A549 (cell line): ENCODE results near the gene CBFA2T3. TPM values are rescaled to one million over a fixed set of nuclear protein-coding genes. Genes with fewer than 3 reads are reported as not detected.

Experiments
- ATAC-seq, 2 experiments: fragments of 200-7000 bp in 1 of 2; fragments of >200 bp in 1 of 2; cut with Nextera tagmentation in 1 of 2; cut with Tn5 transposase in 1 of 2; 3 replicates each; pipeline versions ENCODE4 v1.8.0 to v1.9.1; 2018 to 2020; ENCODE audit warnings: mild to moderate bottlenecking in 1 of 2, moderate library complexity in 1 of 2
- CTCF ChIA-PET: fragments of 300-600 bp; sonication (Branson Sonifier 250); formaldehyde crosslinking; extraction: SDS; loops from one replicate; lab custom pipeline; 2021; ENCODE audit warnings: antibody characterized with exemption, inconsistent platforms; lab: Yijun Ruan, JAX
- POLR2A ChIA-PET: fragments of 350-600 bp; formaldehyde crosslinking; extraction: SDS; loops from one replicate; lab custom pipeline; 2021; ENCODE audit warnings: antibody characterized with exemption, inconsistent platforms; lab: Yijun Ruan, JAX
- DNase-seq, 2 experiments: peaks; one replicate each; pipeline versions ENCODE4 v3.0.0 to v3.0.0-alpha.2; 2011 to 2016; ENCODE audit warnings: low read depth in 1 of 2, low spot score in 1 of 2
- FAIRE-seq: peaks from 2 replicates; lab custom pipeline; 2011; peaks lifted over from hg19 to GRCh38; lab: Jason Lieb, UNC
- H3K27ac ChIP-seq, 2 experiments: fragments of >200 bp; sonication (Bioruptor Twin); formaldehyde crosslinking; 3 replicates each; pipeline ENCODE4 v1.5.1; 2016 to 2017
- H3K4me1 ChIP-seq: fragments of >200 bp; sonication (Bioruptor Twin); formaldehyde crosslinking; 3 replicates; pipeline ENCODE4 v1.6.1; 2016
- H3K4me2 ChIP-seq: fragments of >200 bp; sonication (Bioruptor Twin); formaldehyde crosslinking; 3 replicates; pipeline ENCODE4 v1.6.1; 2016
- H3K4me3 ChIP-seq: fragments of >200 bp; sonication (Bioruptor Twin); formaldehyde crosslinking; 3 replicates; pipeline ENCODE4 v1.5.1; 2016
- H3K9me3 ChIP-seq: fragments of >200 bp; sonication (Bioruptor Twin); formaldehyde crosslinking; 3 replicates; pipeline ENCODE4 v1.6.1; 2016
- BHLHE40 ChIP-seq: IDR thresholded peaks from 2 replicates; pipeline ENCODE4 v1.6.1; 2012; ENCODE audit warnings: low read depth, low read length, inconsistent platforms
- CBX2 ChIP-seq: fragments of 200-600 bp; sonication (generic); IDR thresholded peaks from 2 replicates; pipeline ENCODE4 v1.6.1; 2016; ENCODE audit warnings: low read depth, mild to moderate bottlenecking, borderline replicate concordance
- CHD2 ChIP-seq: fragments of 150-350 bp; IDR thresholded peaks from 2 replicates; pipeline ENCODE4 v1.6.1; 2014; ENCODE audit warnings: low read length; ENCODE audit not compliant: partially characterized antibody
- E2F6 ChIP-seq: IDR thresholded peaks from 2 replicates; pipeline ENCODE4 v1.6.1; 2012; ENCODE audit warnings: low read depth, borderline replicate concordance
- EHF ChIP-seq: fragments of 250-450 bp; sonication (Bioruptor Pico); IDR thresholded peaks from 2 replicates; pipeline ENCODE4 v1.5.0; 2020; ENCODE audit warnings: mild to moderate bottlenecking
- ESRRA ChIP-seq: fragments of 150-350 bp; IDR thresholded peaks from 2 replicates; pipeline ENCODE4 v1.6.1; 2014; ENCODE audit warnings: mild to moderate bottlenecking, low read length, borderline replicate concordance
- GATA3 ChIP-seq: IDR thresholded peaks from 2 replicates; pipeline ENCODE4 v1.6.1; 2012; ENCODE audit warnings: borderline replicate concordance
- HDAC2 ChIP-seq: fragments of 200-600 bp; sonication (generic); IDR thresholded peaks from 2 replicates; pipeline ENCODE4 v1.6.1; 2016
- HES2 ChIP-seq: fragments of >200 bp; sonication (Bioruptor Twin); formaldehyde crosslinking; IDR thresholded peaks from 2 replicates; pipeline ENCODE4 v1.6.1; 2016
- HOXA7 ChIP-seq: fragments of 250-450 bp; sonication (Bioruptor Pico); IDR thresholded peaks from 2 replicates; pipeline ENCODE4 v1.5.0; 2020; ENCODE audit warnings: mild to moderate bottlenecking, moderate library complexity
- HOXB13 ChIP-seq: fragments of 250-450 bp; sonication (Bioruptor Pico); IDR thresholded peaks from 2 replicates; pipeline ENCODE4 v1.5.0; 2020; ENCODE audit warnings: low read depth, mild to moderate bottlenecking, moderate library complexity
- MAFK ChIP-seq: fragments of 450-650 bp; IDR thresholded peaks from 2 replicates; pipeline ENCODE4 v1.6.1; 2014; ENCODE audit not compliant: partially characterized antibody
- MAX ChIP-seq: IDR thresholded peaks from 2 replicates; pipeline ENCODE4 v1.6.1; 2012
- NFE2L2 ChIP-seq: fragments of 150-350 bp; conservative IDR thresholded peaks from 2 replicates; pipeline ENCODE4 v1.6.1; 2014; ENCODE audit warnings: low read length
- NPAS2 ChIP-seq: fragments of 250-450 bp; sonication (Bioruptor Pico); IDR thresholded peaks from 2 replicates; pipeline ENCODE4 v1.8.0; 2022; ENCODE audit warnings: mild to moderate bottlenecking, moderate library complexity, borderline replicate concordance
- PHF8 ChIP-seq: fragments of 200-600 bp; sonication (generic); IDR thresholded peaks from 2 replicates; pipeline ENCODE4 v1.6.1; 2016; ENCODE audit warnings: low read depth, mild to moderate bottlenecking, antibody characterized with exemption, moderate library complexity, borderline replicate concordance
- POLR2AphosphoS2 ChIP-seq: conservative IDR thresholded peaks from 2 replicates; pipeline ENCODE4 v1.6.1; 2012; ENCODE audit warnings: low read length, improper control_type of control experiment, inconsistent platforms
- RNF2 ChIP-seq: fragments of 200-600 bp; sonication (generic); IDR thresholded peaks from 2 replicates; pipeline ENCODE4 v1.6.1; 2016; ENCODE audit warnings: low read depth, mild to moderate bottlenecking, antibody characterized with exemption, moderate library complexity, borderline replicate concordance
- SREBF2 ChIP-seq: fragments of 450-650 bp; IDR thresholded peaks from 2 replicates; pipeline ENCODE4 v1.6.1; 2014; ENCODE audit warnings: mild to moderate bottlenecking, moderate library complexity
- TP53 ChIP-seq: fragments of 250-450 bp; sonication (Bioruptor Pico); IDR thresholded peaks from 2 replicates; pipeline ENCODE4 v1.5.0; 2021; ENCODE audit warnings: mild to moderate bottlenecking, moderate library complexity
- ZFP36 ChIP-seq: fragments of 450-650 bp; IDR thresholded peaks from 2 replicates; pipeline ENCODE4 v1.6.1; 2014; ENCODE audit warnings: borderline replicate concordance; ENCODE audit not compliant: partially characterized antibody
- WGBS: methylation state at CpG from one replicate; pipeline ENCODE4 v1.1.6; 2017; ENCODE audit errors: missing lambda C conversion rate; 5-methylcytosine and 5-hydroxymethylcytosine counted together
- polyA plus RNA-seq, 4 experiments: library from polyadenylated mRNA; depleted of rRNA in 3 of 4; stranded (reverse); fragments of >200 nt; fragmentation: RNase III in 1 of 4; extraction: RNeasy Plus Mini Kit Qiagen cat#74134 plus additional on column Dnase treatment in 1 of 4; gene quantifications; 2 replicates in 3 of 4; 3 replicates in 1 of 4; pipeline ENCODE4 v1.2.3, GENCODE V29; 2011 to 2017

The CBFA2T3 gene
- polyA plus RNA-seq, 2 of the 4 experiments (the other 2 are of a cell fraction), result 0.08 TPM; not detected in 1

GRCh38 chr16:88871349-88871702 lies 105.7 kb downstream of the CBFA2T3 start:
- Histone ChIP-seq H3K27ac (no peak overlapping the region), H3K4me2 (no peak overlapping the region), H3K4me3 (no peak overlapping the region), H3K4me1 (no peaks in the 10 kb centered on the region), H3K9me3 (no peaks in the 10 kb centered on the region)
- no peak for DNase-seq
- no peak for ATAC-seq
- 47% methylated on average over 8 of the region's 8 CpGs for WGBS
- ChIA-PET POLR2A (no interaction called here), CTCF (interaction anchor here (1.0 kb wide), 1 partner anchor 9 kb away, joined by 3 read pairs; no protein-coding TSS in a partner anchor)
- TF ChIP-seq POLR2AphosphoS2 (no peak), SREBF2 (no peak), TP53 (CRISPR knock-in tag) (no peak), EHF (no peak), HOXB13 (CRISPR knock-in tag) (no peak), RNF2 (no peak), ESRRA (no peak), HDAC2 (no peak), MAFK (no peak)
- TF ChIP-seq, all 56 proteins: peak for 0
- FAIRE-seq, result no peak

- Histone ChIP-seq H3K4me1 (no peaks in the 10 kb centered on the region), H3K27ac (no peak overlapping the region), H3K4me2 (no peak overlapping the region), H3K9me3 (no peaks in the 10 kb centered on the region), H3K4me3 (no peak overlapping the region)
- 66% methylated on average over 28 of the region's 37 CpGs for WGBS
- no peak for FAIRE-seq
- DNase-seq, result no peak
- TF ChIP-seq ESRRA (no peak), BHLHE40 (no peak), NFE2L2 (no peak), CHD2 (no peak), NPAS2 (CRISPR knock-in tag) (no peak), MAX (no peak), HOXA7 (no peak), HDAC2 (no peak), ZFP36 (no peak), GATA3 (no peak), E2F6 (no peak)
- POLR2A ChIA-PET, result interaction anchor here (0.7 kb wide), 1 partner anchor 14 kb away, joined by 3 read pairs; the partner anchor contains the start of genes GALNS and TRAPPC2L
- CTCF ChIA-PET, result interaction anchor here (1.0 kb wide), 1 partner anchor 10 kb away, joined by 3 read pairs; no protein-coding TSS in a partner anchor
- no peak for ATAC-seq
These were observed 106.2 kb downstream of the CBFA2T3 start for GRCh38 chr16:88870608-88871348.

- ChIA-PET CTCF (interaction anchor here (0.6 to 2.0 kb wide), 3 partner anchors 11 to 53 kb away, joined by 3 to 9 read pairs (median 4); no protein-coding TSS in a partner anchor), POLR2A (no interaction called here)
- 75% methylated on average over 6 of the region's 9 CpGs for WGBS
- TF ChIP-seq PHF8 (no peak), MAX (no peak), ZFP36 (no peak), CBX2 (no peak), GATA3 (no peak), ESRRA (no peak), HES2 (no peak)
- Histone ChIP-seq H3K4me2 (no peak overlapping the region), H3K4me1 (no peaks in the 10 kb centered on the region), H3K4me3 (no peak overlapping the region), H3K27ac (no peak overlapping the region), H3K9me3 (no peaks in the 10 kb centered on the region)
- DNase-seq (no peak), ATAC-seq (no peak), FAIRE-seq (no peak)
These were observed 107.4 kb downstream of the CBFA2T3 start for GRCh38 chr16:88869673-88869980.
